Parathyroid adenoma (tissue), 2 donors: ENCODE results near the gene VWA8.

Experiments used
- H2AFZ ChIP-seq: fragments of 300-600 bp; sonication (generic); one replicate; pipeline ENCODE4 v1.7.0; 2017; ENCODE audit warnings: antibody characterized with exemption, mild to moderate bottlenecking
- H3K27ac ChIP-seq: fragments of 300-600 bp; sonication (generic); one replicate; pipeline ENCODE4 v1.7.0; 2017
- H3K27me3 ChIP-seq: fragments of 300-600 bp; sonication (generic); one replicate; pipeline ENCODE4 v1.7.0; 2017; ENCODE audit warnings: low read length; ENCODE audit not compliant: control insufficient read depth, insufficient read depth
- H3K36me3 ChIP-seq: fragments of 300-600 bp; sonication (generic); one replicate; pipeline ENCODE4 v1.7.0; 2017; ENCODE audit warnings: low read length; ENCODE audit not compliant: control insufficient read depth, insufficient read depth
- H3K4me1 ChIP-seq: fragments of 300-600 bp; sonication (generic); one replicate; pipeline ENCODE4 v1.7.0; 2017; ENCODE audit warnings: control low read depth
- H3K4me2 ChIP-seq: fragments of 300-600 bp; sonication (generic); one replicate; pipeline ENCODE4 v1.7.0; 2017; ENCODE audit warnings: low read length
- H3K4me3 ChIP-seq: fragments of 300-600 bp; sonication (generic); one replicate; pipeline ENCODE4 v1.7.0; 2017; ENCODE audit warnings: low read depth, low read length
- H3K79me2 ChIP-seq: fragments of 300-600 bp; sonication (generic); one replicate; pipeline ENCODE4 v1.7.0; 2017; ENCODE audit warnings: control low read depth
- H3K9ac ChIP-seq: fragments of 300-600 bp; sonication (generic); one replicate; pipeline ENCODE4 v1.7.0; 2017; ENCODE audit warnings: mild to moderate bottlenecking
- H3K9me3 ChIP-seq: fragments of 300-600 bp; sonication (generic); one replicate; pipeline ENCODE4 v1.7.0; 2017; ENCODE audit warnings: low read length; ENCODE audit not compliant: control insufficient read depth
- TF ChIP-seq, protein P1 (sequence below): fragments of 300-600 bp; sonication (generic); IDR thresholded peaks from one replicate; pipeline ENCODE4 v1.7.0; 2017; ENCODE audit warnings: antibody characterized with exemption, mild to moderate bottlenecking
- donor health status: primary hyperparathyroidism.

The VWA8 gene

DNA sequence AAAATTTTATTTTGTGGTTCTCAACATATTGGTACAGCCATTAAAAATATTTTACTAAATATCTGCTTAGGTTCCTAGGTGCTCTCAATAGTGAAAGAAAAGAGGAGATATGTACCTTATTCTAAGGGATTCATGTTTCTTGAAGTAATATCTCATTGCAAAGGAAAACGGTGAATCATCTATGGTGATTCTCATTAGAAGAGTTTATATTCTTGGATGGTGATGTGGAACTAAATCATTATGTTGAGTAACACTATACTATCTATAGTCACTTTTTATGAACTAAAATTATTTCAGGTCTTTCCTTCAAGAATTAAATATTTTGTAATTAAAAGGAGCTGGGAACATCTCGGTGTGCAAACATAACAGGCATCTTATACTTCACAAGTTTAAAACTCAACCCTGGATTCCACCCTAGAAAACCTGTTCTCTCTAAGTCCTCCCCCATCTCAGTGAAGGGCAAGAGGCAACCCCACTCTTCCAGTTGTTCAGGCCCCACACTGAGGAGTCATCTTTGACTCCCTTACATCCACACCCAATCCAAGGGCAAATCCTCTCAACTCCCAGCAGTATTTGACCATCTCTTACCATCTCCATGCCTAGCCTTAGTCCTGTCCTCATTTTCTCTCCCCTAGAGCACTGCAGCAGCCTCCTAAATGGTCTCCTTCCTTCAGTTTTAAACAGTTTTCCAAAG is 363.4 kb downstream of the VWA8 start:
- TF ChIP-seq, protein P1, sequence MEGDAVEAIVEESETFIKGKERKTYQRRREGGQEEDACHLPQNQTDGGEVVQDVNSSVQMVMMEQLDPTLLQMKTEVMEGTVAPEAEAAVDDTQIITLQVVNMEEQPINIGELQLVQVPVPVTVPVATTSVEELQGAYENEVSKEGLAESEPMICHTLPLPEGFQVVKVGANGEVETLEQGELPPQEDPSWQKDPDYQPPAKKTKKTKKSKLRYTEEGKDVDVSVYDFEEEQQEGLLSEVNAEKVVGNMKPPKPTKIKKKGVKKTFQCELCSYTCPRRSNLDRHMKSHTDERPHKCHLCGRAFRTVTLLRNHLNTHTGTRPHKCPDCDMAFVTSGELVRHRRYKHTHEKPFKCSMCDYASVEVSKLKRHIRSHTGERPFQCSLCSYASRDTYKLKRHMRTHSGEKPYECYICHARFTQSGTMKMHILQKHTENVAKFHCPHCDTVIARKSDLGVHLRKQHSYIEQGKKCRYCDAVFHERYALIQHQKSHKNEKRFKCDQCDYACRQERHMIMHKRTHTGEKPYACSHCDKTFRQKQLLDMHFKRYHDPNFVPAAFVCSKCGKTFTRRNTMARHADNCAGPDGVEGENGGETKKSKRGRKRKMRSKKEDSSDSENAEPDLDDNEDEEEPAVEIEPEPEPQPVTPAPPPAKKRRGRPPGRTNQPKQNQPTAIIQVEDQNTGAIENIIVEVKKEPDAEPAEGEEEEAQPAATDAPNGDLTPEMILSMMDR, result no peak
- H3K9me3 ChIP-seq, result no peaks in the 10 kb centered on the region

DNA sequence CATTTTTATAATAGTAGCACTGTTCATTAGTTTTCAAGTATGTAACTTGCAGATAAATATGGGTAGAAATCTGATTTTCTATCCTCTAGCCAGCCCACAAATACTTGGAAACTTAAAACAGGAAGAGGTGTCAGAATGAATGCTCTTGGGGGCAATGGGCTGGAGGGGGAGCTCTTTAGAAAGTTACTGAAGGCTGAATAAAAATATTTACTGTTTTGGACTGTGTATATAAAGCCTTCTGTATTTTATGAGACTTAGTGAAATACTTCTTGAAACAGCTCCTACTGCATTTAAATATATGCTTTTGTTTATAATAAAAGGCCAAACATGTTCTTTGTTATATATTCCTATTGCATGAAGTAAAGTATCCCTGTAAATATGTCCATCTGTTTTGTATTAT is 364.7 kb downstream of the VWA8 start:
- Histone ChIP-seq H3K27ac (no peak overlapping the region), H3K79me2 (no peaks in the 10 kb centered on the region)
- TF ChIP-seq, protein P1, result no peak

More for the DNA sequence above, 363.4 kb downstream of the VWA8 start:
- no peaks in the 10 kb centered on the region for H3K36me3 ChIP-seq
- H3K4me2 ChIP-seq, result no peak overlapping the region
- no peak overlapping the region for H3K9ac ChIP-seq
- H3K79me2 ChIP-seq, result no peaks in the 10 kb centered on the region
- H3K4me3 ChIP-seq, result no peak overlapping the region
- no peak overlapping the region for H3K27ac ChIP-seq
- no peaks in the 10 kb centered on the region for H3K4me1 ChIP-seq
- no peaks in the 10 kb centered on the region for H3K27me3 ChIP-seq
- H2AFZ ChIP-seq, result no peak overlapping the region

DNA sequence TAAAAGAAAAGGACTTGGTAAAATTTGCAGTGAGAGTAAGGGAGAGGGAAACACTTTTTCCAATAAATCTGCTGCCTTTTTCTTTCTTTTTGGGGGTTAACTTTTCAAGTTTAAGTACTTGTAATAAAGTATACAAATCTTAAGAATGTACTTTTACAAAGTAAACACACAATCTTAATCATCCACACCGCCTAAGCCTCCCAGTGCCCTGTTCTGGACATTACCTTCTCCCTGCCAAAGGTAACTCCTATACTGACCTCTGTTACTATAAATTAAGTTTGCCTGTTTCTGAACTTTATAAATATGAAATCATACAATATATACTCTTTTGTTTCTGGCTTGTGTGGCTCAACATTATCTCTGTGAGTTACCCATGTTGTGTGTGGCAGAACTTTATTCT is 365.6 kb downstream of the VWA8 start:
- TF ChIP-seq, protein P1, result no peak
- Histone ChIP-seq H3K27me3 (no peaks in the 10 kb centered on the region), H3K27ac (no peak overlapping the region), H3K9me3 (no peaks in the 10 kb centered on the region), H3K36me3 (no peaks in the 10 kb centered on the region), H3K4me3 (no peak overlapping the region), H3K4me2 (no peak overlapping the region), H3K79me2 (no peaks in the 10 kb centered on the region), H3K4me1 (no peaks in the 10 kb centered on the region), H3K9ac (no peak overlapping the region), H2AFZ (no peak overlapping the region)

More for the DNA sequence above, 364.7 kb downstream of the VWA8 start:
- Histone ChIP-seq H3K4me3 (no peak overlapping the region), H3K4me2 (no peak overlapping the region), H3K4me1 (no peaks in the 10 kb centered on the region), H3K9me3 (no peaks in the 10 kb centered on the region), H3K9ac (no peak overlapping the region), H3K36me3 (no peaks in the 10 kb centered on the region), H3K27me3 (no peaks in the 10 kb centered on the region), H2AFZ (no peak overlapping the region)

DNA sequence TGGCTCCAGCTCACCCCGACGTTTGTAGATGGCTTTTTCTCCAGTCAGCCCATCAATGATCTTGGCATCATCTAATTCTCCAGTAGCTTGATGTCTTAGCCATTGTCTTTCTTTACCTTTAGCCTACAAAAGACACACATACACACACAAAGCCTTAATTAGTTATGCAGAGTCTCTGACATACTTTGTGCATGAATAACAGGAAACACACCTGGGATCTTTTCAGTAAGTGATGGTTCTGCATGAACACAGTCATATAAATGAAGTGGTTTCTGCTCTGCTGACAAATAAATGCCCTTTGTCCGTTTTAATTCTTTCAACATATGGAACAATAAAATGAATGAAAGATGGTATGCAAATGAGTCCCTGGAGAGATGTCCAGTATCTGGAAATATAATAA is 370.3 kb downstream of the VWA8 start:
- H3K9me3 ChIP-seq, result no peaks in the 10 kb centered on the region
- H3K9ac ChIP-seq, result no peak overlapping the region
- no peak overlapping the region for H3K4me2 ChIP-seq
- no peak overlapping the region for H3K27ac ChIP-seq
- no peak overlapping the region for H3K4me3 ChIP-seq
- H3K4me1 ChIP-seq, result no peaks in the 10 kb centered on the region
- no peak overlapping the region for H2AFZ ChIP-seq
- no peaks in the 10 kb centered on the region for H3K36me3 ChIP-seq
- TF ChIP-seq, protein P1, result no peak
- no peaks in the 10 kb centered on the region for H3K79me2 ChIP-seq
- no peaks in the 10 kb centered on the region for H3K27me3 ChIP-seq

DNA sequence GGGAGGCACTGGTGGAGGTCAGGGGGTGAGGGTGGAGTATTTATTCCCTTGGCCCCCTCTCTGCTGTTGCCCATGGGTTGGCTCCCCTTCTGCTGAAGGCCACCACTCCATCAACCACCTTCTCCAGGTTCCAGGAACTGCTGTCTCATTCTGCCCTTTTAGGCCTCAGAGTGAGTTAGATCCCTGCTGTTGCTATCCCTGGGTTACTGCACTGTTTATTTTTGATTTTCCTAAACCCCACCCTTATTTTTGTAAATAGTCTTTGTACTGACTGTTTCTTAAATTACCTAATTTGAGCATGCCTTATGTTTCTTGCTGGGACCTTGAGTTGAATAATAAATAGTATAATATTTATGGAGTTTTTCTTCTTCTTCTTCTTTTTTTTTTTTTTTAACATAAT is 370.8 kb downstream of the VWA8 start:
- TF ChIP-seq, protein P1, result no peak
- no peak overlapping the region for H2AFZ ChIP-seq
- no peak overlapping the region for H3K4me3 ChIP-seq
- no peaks in the 10 kb centered on the region for H3K27me3 ChIP-seq
- H3K36me3 ChIP-seq, result no peaks in the 10 kb centered on the region
- no peak overlapping the region for H3K4me2 ChIP-seq
- no peaks in the 10 kb centered on the region for H3K9me3 ChIP-seq
- no peaks in the 10 kb centered on the region for H3K79me2 ChIP-seq
- no peaks in the 10 kb centered on the region for H3K4me1 ChIP-seq
- no peak overlapping the region for H3K27ac ChIP-seq
- H3K9ac ChIP-seq, result no peak overlapping the region
